WTC11 (cell line): ENCODE results near the gene ZNF600.
"Not testable (repeated sequence)": the region's sequence is repeated elsewhere in the genome, so short reads cannot be mapped to it uniquely, and the experiment has no call there.

Experiments used
- CTCF ChIP-seq: fragments of 200-600 bp; IDR thresholded peaks from 2 replicates; pipeline ENCODE4 v1.8.0; 2022; ENCODE audit warnings: antibody characterized with exemption
- FOXP1 ChIP-seq: sonication (generic); formaldehyde crosslinking; IDR thresholded peaks from 2 replicates; pipeline ENCODE4 v1.8.0; 2022; ENCODE audit warnings: missing genetic modification reagents, mild to moderate bottlenecking, moderate library complexity, borderline replicate concordance
- GABPB1 ChIP-seq: sonication (generic); formaldehyde crosslinking; IDR thresholded peaks from 2 replicates; pipeline ENCODE4 v1.8.1; 2023; ENCODE audit warnings: mild to moderate bottlenecking, missing genetic modification reagents
- MAX ChIP-seq: sonication (generic); formaldehyde crosslinking; IDR thresholded peaks from 2 replicates; pipeline ENCODE4 v1.8.0; 2022; ENCODE audit warnings: mild to moderate bottlenecking, missing genetic modification reagents
- TEAD4 ChIP-seq: sonication (generic); formaldehyde crosslinking; IDR thresholded peaks from 2 replicates; pipeline ENCODE4 v1.8.0; 2022; ENCODE audit warnings: mild to moderate bottlenecking, missing genetic modification reagents
- USF2 ChIP-seq: sonication (generic); formaldehyde crosslinking; IDR thresholded peaks from 2 replicates; pipeline ENCODE4 v1.8.1; 2023; ENCODE audit warnings: mild to moderate bottlenecking, missing genetic modification reagents, moderate library complexity
- ZBTB43 ChIP-seq: sonication (generic); formaldehyde crosslinking; IDR thresholded peaks from 2 replicates; pipeline ENCODE4 v1.8.1; 2023; ENCODE audit warnings: mild to moderate bottlenecking, missing genetic modification reagents
- ZNF232 ChIP-seq: sonication (generic); formaldehyde crosslinking; IDR thresholded peaks from 2 replicates; pipeline ENCODE4 v1.8.0; 2022; ENCODE audit warnings: mild to moderate bottlenecking, missing genetic modification reagents

GRCh38 chr19:52756447-52756846 is 30.1 kb downstream of the ZNF600 start:
- not testable (repeated sequence) for TF ChIP-seq ZBTB43 (CRISPR knock-in tag); ZNF232 (CRISPR knock-in tag); CTCF; FOXP1; MAX (CRISPR knock-in tag); USF2; GABPB1 (CRISPR knock-in tag); TEAD4 (CRISPR knock-in tag)
